ENCODE measurements around the gene ETNK1.
"Not testable (repeated sequence)": the region's sequence is repeated elsewhere in the genome, so short reads cannot be mapped to it uniquely, and the experiment has no call there.

Gene ETNK1

GRCh38 chr12:22692467-22692866, 67.5 kb downstream of the ETNK1 start:
- DNase-seq: not testable (repeated sequence)

- no peak for DNase-seq
Observed at GRCh38 chr12:22692964-22693555, 68.1 kb downstream of the ETNK1 start.

GRCh38 chr12:22698576-22698975, 73.6 kb downstream of the ETNK1 start:
- DNase-seq: no peak

- DNase-seq: not testable (repeated sequence)
Observed at GRCh38 chr12:22699705-22700104, 74.7 kb downstream of the ETNK1 start.

- DNase-seq: no peak
Observed at GRCh38 chr12:22700106-22700505, 75.1 kb downstream of the ETNK1 start.

- not testable (repeated sequence) for DNase-seq
Observed at GRCh38 chr12:22701216-22701809, 76.3 kb downstream of the ETNK1 start.

GRCh38 chr12:22702690-22703089, 77.7 kb downstream of the ETNK1 start:
- DNase-seq: no peak

- no peak for DNase-seq
Observed at GRCh38 chr12:22709292-22709691, 84.3 kb downstream of the ETNK1 start.

- no peak for DNase-seq
Observed at GRCh38 chr12:22712083-22712482, 87.1 kb downstream of the ETNK1 start.

GRCh38 chr12:22715254-22715653, 90.3 kb downstream of the ETNK1 start:
- no peak for DNase-seq

- no peak for DNase-seq
Observed at GRCh38 chr12:22719745-22720144, 94.8 kb downstream of the ETNK1 start.

- DNase-seq: no peak
Observed at GRCh38 chr12:22722081-22722480, 97.1 kb downstream of the ETNK1 start.

GRCh38 chr12:22722779-22723178, 97.8 kb downstream of the ETNK1 start:
- DNase-seq: no peak

- no peak for DNase-seq
Observed at GRCh38 chr12:22728987-22729386, 104.0 kb downstream of the ETNK1 start.

- no peak for DNase-seq
Observed at GRCh38 chr12:22729431-22729956, 104.5 kb downstream of the ETNK1 start.

- no peak for DNase-seq
Observed at GRCh38 chr12:22729957-22730443, 105.0 kb downstream of the ETNK1 start.

GRCh38 chr12:22731236-22731635, 106.3 kb downstream of the ETNK1 start:
- no peak for DNase-seq

GRCh38 chr12:22733756-22734155, 108.8 kb downstream of the ETNK1 start:
- DNase-seq: no peak

- DNase-seq: no peak
Observed at GRCh38 chr12:22738945-22739344, 114.0 kb downstream of the ETNK1 start.

Data from CD4-positive, alpha-beta T cell treated with Interleukin-4 for 1 hour (primary cell).